HG02571 (cell line): Measurements from ENCODE around the gene KCNMB1.

Experiments used
- ATAC-seq: cut with Tn5 transposase; IDR thresholded peaks from one replicate; pipeline ENCODE4 v1.9.1; 2021; ENCODE audit warnings: mild to moderate bottlenecking, moderate library complexity; ENCODE audit not compliant: unreplicated experiment

KCNMB1 gene

DNA sequence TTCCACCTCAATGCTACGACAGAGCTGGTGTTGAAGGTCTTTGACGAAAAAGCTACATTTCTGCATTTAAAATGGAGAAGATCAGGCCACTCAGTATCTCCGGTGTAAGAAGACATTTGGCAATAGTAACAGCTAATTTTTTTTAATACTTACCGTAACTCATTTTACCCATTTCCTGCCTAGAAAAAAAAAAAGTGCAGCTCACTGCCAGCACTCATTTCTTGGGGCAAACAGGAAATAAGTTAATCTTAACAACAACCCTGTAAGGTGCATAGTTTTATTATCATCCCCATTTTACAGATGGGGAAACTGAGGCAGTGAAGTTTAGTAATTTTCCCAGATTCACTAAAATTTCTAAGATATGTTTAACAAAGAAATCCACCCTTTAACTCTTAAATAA, 27.4 kb upstream of the KCNMB1 start:
- no peak for ATAC-seq

DNA sequence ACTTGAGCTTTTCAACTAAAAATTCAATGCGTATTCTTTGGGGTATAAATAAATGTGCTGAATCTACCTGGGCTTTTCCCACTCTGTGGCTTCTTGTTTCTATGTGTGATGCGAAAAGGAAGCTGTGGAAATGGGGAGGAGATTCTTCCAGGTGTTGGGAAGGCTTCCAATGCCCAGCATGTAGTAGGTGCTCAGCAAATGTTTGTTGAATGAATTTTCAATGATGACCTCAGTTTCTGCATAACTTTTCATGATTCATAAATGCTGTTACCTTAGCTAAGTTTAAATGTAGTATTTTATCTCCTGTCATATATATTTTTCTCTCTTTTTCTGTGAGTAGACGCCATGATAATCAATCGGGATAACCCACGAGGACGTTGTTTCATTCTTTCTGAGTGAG, 25.6 kb upstream of the KCNMB1 start:
- ATAC-seq = no peak

DNA sequence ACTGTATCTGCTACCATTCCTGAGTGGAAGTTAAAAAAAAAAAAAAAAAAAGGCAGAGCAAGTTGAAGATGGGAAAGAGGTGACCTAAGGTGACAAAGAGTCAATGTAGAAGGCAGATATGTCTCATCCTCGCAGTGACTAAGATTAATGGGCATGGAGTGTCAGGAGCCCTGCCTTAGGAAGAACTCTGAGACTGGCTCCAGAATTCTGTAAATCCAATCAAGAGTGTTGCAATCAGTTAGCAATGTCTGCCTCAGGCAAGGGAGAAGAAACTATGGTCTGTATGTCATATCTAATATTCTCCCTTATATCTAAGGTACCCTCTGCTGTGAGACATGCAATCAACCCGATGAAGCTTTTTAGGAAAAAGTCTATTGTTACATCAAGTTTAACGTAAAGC, 24.7 kb upstream of the KCNMB1 start:
- no peak for ATAC-seq

DNA sequence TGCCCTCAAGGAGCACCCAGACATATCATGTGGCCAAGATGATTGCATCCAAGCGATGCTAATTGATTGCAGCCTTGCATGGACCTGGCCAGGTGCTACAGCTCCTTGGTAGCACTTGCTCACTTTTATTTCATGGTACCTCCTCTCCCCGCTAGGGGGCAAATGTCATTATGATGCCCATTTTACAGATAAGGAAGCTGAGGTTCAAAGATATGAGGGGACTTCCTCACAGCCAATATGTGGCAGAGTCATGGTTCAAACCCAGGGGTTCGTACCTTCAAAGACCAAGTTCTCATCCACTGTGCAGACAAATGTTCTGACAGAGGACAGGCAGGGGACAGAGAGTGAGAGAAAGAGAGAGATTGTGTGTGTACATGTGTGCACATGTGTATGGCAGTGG, 21.9 kb upstream of the KCNMB1 start:
- no peak for ATAC-seq

DNA sequence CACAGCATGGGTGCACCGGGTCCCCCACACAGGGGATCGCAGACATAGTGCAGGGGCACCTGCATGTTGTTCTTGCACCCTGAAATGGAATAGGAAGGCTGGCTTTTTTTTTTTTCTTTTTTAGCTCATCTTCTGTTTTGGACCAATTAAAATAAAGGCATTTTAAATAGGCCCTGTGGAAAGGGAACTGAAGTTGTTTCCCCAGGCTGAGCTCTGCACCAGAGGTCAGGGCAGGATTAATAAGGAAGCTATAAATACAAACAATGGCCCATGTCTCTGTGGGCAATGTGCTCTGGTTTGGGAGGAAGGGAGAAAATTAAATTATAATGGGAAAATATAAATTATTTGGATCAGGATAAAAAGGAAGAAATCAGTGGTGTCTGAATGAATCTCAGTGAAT, 21.2 kb upstream of the KCNMB1 start:
- no peak for ATAC-seq

DNA sequence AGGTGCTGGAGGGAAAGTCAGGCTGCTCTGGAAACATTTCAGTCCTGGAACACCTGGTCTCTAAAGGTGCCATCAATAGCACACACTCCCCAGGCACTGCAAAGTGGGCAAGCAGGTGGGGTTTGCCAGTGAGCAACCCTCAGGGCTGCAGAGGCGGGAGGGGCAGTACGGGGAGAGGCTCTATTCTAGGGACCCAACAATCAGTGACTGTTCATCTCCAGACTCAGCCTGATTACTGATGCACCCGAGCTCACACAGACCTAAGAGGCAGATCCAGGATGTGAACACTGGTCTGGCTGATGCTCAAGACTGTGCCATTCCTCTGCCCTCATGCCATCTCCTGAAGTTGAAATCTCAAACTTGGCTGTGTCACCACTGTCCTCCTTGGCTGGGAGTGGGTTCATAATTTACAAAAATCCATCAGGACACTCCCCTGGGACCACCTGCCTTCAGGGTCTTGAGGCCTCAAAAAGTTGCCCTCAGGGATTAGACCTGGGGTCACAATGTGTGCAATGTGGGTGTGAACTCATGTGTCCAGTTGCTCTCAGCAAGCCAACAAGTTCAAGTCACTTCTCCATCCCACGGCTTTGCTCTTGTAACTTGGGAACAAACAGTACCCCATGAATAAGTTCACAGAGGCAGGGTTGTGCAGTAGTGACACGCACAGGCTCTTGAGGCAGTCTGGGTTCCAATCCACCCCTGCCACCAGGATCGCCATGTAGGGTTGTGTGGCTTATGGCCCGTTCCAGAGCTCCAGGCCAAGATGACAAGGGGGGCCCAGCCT, 19.9 kb upstream of the KCNMB1 start:
- no peak for ATAC-seq

DNA sequence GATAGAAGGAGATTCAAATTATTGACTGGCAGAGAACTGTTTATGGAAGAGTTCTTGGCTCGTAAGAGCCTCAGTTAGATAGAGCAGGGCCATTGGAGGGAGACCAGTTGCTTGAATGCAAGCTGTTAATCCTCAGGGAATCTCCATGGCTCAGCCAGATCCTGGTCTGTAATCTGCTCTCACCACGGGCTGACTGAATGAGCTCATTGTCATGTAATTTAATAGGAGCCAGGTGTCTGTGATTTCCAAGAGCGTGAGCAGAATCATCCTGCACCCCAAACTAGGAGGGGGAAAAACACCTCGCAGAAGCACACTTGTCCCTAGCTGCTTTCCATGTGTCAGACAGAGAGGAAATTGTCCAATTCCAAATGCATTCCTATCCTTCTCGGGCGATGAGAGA, 19.1 kb upstream of the KCNMB1 start:
- ATAC-seq = no peak

DNA sequence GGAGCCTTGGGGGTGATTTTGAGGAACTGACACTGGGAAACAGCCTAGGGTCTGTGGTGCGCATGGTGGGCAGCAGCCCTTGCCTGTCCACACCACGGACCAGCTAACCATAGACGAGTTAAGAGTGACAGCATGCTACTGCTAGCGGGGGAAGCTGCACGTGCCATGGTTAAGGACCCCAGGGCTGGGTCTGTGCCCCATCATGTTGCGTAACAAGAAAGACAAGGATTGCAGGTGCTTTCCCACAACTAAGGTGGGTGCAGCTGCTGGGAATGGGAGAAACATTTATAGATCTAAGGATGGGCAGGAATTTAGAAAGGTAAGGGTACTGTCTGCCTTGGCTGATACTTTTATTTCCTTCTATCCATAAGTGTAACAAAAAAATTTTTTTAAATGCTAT, 17.9 kb upstream of the KCNMB1 start:
- ATAC-seq = no peak

DNA sequence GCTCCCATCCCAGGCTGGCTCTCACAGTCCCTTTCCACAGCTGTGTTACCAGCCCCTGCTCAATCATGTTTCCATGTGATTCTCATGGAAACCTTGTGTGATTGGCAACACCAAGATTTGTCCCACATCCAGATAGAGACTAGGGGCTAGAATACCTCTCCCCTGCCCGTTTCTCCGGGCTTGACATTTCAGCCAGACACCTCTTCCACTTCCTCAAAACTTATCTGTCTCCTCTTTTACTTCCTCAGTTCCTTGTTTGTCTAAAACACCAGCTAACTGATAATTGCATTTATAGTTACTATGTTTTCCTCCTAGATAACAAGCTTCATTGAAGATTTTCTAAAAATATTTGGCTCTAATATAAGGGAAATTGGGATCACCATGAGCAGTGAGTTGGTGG, 16.6 kb upstream of the KCNMB1 start:
- no peak for ATAC-seq

DNA sequence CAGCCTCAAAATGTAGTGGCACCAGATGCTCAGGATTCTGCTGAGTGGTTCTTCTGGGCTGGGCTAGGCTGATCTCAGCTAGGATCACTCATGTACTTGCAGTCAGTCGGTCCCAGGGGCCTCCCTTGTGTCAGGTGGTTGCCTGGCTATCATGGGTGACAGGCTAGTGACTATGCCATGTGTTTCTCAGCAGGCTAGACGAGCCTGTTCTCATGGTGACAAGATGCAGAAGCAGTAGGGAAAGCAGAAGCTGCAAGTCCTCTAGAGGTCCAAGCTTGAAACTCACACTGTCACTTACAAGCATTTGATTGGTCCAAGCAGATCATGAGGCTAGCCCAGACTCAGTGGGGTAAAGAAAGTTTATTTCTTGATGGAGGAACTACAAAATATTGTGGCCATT, 15.2 kb upstream of the KCNMB1 start:
- no peak for ATAC-seq

DNA sequence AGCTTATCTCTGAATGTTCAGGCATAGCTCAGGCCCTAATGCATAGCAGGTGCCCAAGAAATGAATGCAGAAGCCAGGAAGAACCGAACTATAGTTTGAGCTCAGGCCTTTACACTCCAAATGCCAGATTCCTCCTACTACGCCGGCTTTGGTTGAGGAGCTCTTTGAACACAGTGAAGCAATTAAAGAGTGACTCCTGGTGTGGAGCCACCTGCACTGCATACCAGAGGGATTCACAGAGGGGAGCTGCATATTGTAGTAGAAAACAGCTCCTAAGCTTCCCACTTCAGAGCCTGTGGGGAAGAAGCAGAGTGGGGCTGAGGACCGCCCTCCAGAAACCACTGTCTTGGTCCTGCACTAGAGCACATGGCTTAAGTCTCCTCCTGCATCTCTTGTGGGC, 14.5 kb upstream of the KCNMB1 start:
- ATAC-seq = no peak

DNA sequence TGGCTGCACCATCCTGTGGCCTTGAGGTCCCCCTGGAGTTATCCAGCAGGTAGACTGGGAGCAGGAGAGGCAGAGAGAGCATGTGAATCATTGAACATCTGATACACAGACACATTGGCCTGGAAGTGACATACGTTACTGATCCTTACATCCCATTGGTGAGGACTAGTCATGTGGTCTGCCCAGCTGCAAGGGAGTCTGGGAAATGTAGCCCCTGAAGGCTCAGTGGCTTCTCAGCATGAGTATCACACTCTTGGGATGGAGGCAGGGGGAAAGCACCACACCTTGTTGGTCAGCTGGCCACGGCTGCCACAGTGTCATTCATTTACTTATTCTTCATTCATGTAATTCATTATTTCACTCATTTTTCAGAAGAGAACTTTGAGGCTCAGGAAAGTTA, 13.3 kb upstream of the KCNMB1 start:
- ATAC-seq = no peak

DNA sequence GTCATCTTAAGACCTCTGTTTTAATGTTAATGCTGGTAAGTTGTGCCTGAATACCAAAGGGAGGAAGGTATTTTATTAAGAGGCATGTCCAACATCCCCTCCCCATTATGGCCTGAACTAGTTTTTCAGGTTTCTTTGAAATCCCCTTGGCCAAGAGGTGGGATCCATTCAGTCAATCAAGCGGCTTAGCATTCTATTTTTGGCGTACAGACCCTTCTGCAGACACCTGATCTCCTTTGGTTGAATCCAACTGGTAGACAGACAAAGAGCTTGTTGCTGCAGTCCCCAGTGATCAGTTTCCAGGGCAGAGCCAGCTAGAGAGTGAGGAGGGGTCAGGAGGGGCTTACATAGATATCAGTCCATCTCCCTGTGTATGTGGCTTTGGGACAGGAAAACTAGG, 7.9 kb upstream of the KCNMB1 start:
- ATAC-seq = no peak

DNA sequence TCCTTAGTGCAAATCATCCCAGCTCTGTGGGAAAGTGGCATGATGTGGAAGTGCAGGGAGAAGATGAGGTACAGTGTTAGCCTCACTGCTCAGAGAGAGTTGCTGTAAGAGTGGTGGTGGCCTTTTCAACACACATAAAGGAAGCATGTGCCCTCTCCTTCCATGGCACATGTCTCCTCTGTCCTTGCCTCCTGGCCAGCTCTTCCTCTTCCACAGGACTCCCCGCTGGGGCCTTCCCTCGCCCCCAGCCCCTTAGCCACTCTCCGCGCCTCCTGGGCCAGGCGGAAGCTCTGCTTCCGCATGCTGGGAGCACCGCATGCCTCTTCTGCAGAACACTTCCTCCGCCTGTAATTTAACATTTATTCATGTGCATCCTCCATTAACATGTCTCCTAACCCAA, 4.8 kb upstream of the KCNMB1 start:
- ATAC-seq = no peak

DNA sequence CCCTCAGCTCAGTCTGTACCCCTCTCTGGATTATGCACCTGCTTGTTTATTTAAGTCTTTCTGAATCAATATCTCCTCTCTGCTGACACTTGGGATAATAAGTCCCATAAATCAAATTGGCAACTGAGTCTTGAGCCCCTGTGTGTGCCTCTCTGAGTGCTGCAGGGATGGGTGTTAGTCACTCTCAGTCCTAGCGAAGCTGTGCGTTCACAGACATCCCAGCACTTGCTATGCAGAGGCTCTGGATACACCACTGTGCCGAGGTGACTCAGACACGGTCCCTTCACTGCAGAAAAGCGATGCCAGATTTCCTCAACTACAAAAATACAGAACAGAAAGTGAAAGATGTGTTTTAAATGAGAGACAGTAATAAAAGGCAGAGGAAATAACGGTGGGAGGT, 4.1 kb upstream of the KCNMB1 start:
- no peak for ATAC-seq

DNA sequence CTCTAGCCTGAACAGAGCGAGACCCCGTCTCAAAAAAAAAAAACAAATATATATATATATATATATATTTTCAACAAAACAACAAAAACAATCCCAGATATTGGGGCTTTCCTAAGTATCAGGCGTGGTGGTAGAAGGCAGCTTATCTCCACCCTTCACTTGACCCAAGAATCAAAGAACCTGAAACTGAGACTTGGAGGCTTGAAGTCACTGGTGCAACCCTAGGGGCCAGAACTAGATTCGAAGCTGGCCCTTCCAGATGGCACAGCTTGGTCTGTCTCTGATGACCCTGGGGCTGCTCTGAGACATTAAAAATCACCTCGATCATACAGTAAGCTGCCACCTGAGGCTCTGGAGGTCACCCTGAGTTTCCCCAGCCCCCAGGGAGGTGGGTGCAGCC, 1.3 kb upstream of the KCNMB1 start:
- ATAC-seq = no peak

DNA sequence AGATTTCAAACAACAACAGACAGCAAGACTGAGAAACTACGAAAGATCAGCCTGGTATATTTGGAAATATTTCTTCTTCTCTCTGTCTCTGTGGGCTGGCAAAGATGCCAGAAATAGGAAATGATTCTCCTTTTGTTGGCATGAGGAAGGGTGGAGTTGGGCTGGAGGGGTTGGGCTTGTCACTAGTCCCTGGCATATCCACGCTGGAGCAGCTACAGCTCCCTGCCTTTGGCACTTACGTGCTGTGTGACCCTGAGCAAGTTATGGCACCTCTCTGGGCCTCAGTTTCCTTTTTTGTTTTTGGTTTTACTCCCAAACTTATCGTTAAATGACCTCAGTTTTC, 354 bp upstream of the KCNMB1 start:
- no peak for ATAC-seq

DNA sequence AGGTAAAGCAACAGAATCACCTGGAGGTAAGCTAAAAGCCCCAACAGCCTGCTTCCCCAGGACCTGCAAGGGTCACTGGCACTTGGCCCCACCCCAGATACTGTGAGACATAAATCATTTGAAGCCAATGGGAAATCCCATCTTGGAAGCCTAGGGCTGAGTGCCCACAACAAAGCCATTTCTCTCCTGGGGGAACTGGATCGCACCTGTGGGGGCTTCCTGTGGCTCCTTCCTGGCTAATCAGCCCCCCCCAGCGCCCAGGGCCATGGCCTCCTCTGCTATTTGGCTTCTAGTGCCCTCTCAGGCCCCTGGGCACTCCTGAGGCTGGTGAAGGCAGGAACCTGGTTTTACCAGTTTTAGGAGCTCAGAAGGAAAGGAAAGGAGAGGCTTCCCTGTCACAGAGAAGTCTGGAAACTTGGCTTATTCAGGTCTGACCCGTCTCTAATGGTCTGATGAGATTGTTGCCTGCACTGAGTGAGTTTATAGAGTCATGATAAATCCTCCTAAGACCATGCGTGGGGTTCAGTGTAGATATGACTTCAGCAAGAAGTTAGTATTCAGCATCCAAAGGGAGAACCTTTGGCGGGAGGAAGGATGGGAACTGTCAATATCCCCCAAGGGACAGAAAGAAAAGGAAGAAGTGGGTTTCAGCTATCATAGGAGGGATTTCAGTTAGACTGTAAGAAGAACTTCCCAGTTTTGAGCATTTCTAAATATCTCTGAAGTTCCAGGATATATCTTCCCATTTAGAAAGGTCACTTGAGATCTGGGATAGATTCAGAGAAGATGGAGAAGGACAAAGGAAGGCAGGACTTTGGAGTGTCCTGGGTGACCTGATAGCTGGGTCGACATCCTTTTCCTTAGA, 1.2 kb downstream of the KCNMB1 start:
- no peak for ATAC-seq

DNA sequence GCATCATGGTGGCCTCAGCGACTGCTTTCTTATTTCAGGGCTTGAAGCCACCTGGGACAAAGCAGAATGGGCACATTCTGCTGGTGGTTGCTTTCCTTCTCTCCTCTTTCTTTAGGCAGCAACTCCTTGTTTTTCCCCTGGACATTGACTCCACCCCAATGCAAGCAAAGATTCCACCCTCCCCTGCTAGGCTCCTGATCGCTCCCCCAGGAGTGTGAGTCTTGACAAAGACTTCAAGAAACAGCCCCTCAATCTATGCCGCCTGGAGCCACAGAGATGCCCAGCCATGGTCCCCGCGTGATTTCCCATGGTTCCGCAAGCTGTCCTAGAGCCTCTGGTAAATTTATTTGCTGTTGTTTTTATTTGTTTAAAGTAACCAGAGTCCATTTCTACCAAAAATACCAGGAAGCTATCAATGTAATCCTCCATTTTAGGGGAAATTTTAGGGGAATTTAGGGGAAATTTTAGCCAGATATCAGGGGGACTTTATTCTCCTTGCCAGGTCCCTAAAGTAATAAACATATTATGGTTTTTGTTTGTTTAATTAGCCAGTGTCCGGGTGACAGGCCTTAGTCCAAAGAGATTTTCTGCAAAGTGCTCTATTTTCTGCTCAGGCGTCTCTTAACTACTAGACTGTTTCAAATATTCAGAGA, 2.3 kb downstream of the KCNMB1 start:
- no peak for ATAC-seq

DNA sequence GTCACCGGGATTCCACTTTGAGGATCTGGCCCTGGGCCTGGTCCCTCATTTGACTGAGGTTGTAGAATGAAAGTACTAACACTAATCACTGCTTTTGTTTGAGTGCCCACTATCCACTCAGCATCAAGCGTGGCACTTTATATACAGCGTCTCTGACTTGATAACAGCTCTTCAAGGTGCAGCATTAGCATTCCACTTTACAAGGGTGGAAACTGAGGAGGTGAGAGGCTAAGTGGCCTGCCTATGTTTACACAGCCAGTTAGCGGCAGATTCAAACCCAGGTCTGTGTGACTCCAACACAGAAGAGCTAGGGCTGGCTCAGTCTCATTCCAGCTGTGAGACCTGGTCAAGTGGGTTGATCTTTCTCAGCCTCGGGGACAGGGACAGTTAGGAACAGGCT, 5.9 kb downstream of the KCNMB1 start:
- no peak for ATAC-seq

DNA sequence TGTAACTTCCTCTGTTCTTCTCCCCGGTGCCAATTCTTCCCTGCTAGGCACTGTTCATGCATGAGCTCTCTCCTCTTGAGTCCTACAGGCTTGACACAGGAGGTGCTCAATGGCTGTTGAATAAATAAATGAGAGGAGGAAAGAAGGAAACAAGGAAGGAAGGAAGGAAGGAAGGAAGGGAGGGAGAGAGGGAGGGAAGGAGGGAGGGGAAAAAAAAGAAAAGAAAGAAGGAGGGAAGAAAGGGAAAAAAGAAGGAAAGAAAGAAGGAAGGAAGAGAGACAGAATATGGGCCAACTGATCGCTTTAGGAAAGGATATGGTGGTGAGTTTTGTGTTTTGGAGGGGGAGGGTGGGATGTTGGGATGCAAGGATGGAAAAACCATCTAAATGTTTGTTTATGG, 6.4 kb downstream of the KCNMB1 start:
- ATAC-seq = no peak

DNA sequence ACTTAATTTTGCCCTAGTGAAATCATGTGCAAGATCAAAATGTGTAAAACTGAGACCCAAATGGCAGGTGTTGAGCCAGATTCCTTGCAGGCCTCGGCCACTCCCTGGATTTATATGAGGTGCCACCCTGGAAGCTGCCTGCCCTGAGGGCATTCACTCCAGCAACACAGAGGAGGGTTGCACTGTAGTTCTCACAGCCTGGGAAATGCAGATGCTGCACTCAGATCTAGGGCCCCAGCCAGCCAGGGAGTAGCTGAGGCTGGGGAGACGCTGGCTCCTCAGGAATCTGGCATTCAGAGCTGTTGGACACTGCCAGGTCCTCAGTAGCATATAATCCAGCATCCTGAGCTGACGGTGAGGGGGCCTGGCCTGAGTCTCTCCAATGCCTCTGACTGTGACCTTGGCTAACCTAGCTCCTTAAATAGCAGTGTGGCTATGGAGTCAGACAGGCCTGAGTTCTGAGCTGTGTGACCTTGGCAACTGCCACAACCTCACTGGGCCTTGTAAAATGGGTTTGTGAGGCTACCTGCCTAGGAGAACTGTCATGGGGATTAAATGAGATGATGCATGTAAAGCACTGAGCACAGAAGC, 8.7 kb downstream of the KCNMB1 start:
- no peak for ATAC-seq
